GM12801 (cell line): ENCODE data around the gene PITPNM3.

ENCODE experiments used
- CTCF ChIP-seq: IDR thresholded peaks from one replicate; pipeline ENCODE4 v1.5.1; 2011; ENCODE audit warnings: control low read depth; ENCODE audit not compliant: insufficient read length; ENCODE audit errors: extremely low read depth

The PITPNM3 gene

DNA sequence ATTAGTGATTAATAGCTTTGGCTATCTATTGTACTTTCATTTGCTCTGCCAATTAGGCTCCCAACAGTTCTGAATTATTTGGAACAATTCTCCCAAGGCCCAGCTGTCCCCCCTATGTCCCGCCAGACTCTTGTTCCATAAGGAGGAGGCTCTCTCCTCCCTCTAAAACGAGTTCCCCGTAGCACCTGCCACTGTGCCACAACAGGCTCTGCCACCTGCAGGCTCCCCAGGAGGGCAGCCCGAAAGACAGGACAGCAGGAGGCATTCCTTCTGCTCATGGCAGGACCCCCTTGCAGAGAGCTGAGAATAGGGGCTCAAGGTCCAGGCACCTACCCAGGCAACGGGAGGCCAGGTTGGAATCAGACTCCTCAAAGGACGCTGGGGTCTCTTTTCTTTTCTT is 9.0 kb downstream of the PITPNM3 start:
- TF ChIP-seq CTCF, result no peak

DNA sequence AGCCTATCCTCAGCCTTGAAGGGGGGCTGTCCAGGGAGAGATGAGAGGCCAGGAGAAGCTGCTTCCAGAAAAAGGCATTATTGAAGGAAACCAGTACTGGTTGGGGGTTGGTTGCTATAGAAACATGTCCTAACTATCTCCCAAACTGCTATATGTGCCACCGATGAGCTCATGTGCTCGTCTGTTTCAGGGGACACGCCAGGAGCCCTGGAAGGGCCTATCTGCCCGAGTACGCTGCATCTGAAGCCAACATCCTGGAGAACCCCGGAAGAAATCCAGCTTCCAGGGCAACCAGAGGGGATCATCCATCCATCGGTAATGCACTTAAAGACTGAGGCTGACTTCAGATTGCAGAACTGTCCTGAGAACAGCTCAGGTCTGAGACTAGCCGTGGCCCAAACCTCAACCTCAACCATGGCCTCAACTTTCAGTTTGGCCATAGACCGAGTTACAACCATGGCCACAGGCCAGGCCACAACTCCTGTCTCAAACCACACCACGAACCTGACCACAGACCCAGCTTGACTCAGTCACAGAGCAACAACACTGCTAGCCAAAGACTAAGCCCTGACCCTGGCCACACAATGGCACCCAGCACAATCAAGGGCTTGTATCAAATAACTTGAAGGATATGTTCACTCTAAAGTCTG is 10.2 kb downstream of the PITPNM3 start:
- TF ChIP-seq CTCF, result no peak

DNA sequence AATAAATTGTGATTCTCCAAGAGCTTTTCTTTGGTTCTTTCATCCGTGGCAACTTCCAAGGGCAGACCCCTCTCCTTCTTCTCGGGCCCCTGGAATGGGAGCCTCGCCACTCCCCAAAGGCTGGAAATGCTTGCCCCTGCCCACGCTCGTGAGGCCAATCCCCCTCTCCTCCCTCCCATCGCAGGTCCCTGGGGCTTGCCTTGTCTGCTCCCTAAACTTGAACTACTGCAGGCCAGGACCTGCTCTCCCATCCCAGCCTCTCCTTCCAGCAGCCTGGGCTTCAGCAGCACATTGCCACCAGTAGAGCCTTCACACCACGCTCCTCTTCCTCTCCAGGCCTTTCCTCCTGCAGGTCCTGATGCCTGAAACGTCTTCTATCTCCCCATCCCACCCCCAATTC is 11.1 kb downstream of the PITPNM3 start:
- TF ChIP-seq CTCF, result no peak

DNA sequence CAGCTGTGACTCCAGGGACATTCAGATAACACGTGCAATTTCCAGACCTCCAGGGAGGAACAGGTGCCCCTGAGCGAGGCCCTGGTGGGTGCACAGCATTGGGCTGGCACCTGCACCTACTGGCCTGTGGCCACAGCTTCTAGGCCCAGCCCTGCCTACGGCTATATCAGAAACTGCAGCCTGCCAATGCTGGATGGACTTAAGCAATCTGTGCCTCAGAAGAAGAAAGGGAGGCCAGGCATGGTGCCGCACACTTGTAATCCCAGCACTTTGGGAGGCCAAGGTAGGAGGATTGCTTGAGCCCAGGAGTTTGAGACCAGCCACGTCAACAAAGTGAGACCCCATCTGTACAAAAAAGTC is 12.4 kb downstream of the PITPNM3 start:
- TF ChIP-seq CTCF, result no peak

DNA sequence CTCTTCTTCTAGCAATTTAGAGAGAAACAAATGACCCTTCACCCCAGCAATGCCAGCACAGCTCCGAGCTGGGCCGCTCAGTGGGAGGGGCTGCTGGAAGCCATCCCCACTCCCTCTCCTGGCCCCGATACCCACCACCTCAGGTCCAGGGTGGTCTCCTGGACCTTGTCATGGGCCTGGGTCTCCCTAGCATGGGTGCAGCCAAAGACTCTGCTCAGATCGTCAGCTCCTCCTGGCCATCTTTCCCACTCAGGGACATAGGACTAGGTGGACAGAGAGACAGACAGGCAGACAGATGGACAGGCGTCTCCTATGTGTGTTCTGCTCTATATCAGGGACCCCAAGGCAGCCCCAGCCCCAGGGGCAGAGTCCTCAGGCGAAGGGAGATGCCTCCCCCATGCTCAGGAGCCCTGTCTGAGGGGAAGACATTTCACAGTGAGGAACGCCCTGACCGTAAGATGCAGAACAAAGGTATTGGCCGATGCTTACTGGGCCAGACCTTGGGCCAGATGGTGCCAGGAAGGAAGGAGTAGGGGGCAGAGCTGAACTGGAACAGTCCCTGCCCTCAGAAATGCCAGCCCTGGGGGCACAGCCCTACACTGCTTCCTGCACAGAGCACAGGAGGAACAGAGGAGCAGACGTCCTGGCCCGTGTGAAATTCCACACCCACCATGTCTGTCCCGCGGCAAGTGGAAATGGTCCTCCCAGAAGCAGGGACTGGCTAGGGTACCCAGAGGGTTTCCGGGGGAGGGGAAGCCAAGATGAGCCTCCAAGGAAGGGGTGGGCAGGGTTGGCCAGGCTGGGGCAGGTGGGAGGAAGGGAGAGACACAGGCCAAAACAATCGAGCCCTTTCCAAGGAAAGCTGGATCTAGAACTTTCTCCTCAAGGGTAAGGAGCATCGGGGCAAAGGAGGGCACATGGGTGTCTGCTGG is 13.0 kb downstream of the PITPNM3 start:
- no peak for TF ChIP-seq CTCF

GRCh38 chr17:6542577-6542976 is 13.8 kb downstream of the PITPNM3 start:
- TF ChIP-seq CTCF, result no peak

DNA sequence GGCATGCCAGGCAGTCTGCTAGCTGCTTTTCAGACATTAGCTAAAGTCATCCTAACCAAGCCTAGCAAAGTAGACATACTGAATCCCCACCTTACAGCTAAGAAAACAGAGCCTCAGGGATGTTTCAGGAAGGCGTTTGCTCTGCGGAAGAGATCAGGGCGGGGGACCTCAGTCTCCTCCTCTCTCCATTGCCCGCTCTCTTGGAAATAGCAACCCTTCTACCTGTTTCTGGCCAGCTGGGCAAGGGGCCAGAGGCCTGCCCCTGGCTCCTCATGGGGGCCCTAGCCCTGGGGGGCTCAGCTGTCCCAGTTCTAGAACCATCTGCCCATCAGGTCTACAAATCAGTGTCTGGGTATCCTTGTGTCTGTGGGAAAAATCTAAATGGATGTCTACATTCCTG is 14.5 kb downstream of the PITPNM3 start:
- no peak for TF ChIP-seq CTCF
